Lung (tissue), 12 donors: ENCODE measurements around the gene THSD7A. TPM values are rescaled to one million over a fixed set of nuclear protein-coding genes. Genes with fewer than 3 reads are reported as not detected.

Experiments used
- ATAC-seq: fragments of 200-7000 bp; cut with Tn5 transposase; one replicate; pipeline ENCODE4 v1.9.1; 2020; ENCODE audit warnings: moderate number of reproducible peaks; ENCODE audit not compliant: insufficient read depth, low FRiP score
- DNase-seq, 3 donors: peaks; one replicate each; pipeline ENCODE4 v3.0.0-alpha.2; 2013 to 2017
- H3K27ac ChIP-seq, 2 donors: one replicate each; pipeline ENCODE4 v1.5.1; 2013; ENCODE audit warnings: mild to moderate bottlenecking in 2 of 2, moderate library complexity in 2 of 2, control low read depth in 1 of 2, inconsistent platforms in 1 of 2, low read depth in 1 of 2, low read length in 1 of 2
- H3K27me3 ChIP-seq, 3 donors: one replicate each; pipeline ENCODE4 v1.5.1; 2013; ENCODE audit warnings: low read length in 2 of 3; ENCODE audit not compliant: control insufficient read depth in 3 of 3, insufficient read depth in 3 of 3
- H3K36me3 ChIP-seq, 4 donors: one replicate each; pipeline ENCODE4 v1.5.1; 2013; ENCODE audit warnings: low read length in 4 of 4, mild to moderate bottlenecking in 1 of 4, moderate library complexity in 1 of 4; ENCODE audit not compliant: control insufficient read depth in 4 of 4, insufficient read depth in 4 of 4
- H3K4me1 ChIP-seq, 5 donors: one replicate each; pipeline ENCODE4 v1.5.1; 2013; ENCODE audit warnings: low read length in 5 of 5, mild to moderate bottlenecking in 2 of 5, moderate library complexity in 1 of 5; ENCODE audit not compliant: control insufficient read depth in 5 of 5, insufficient read depth in 5 of 5
- H3K4me3 ChIP-seq: one replicate; pipeline ENCODE4 v1.5.1; 2013; ENCODE audit warnings: mild to moderate bottlenecking, control low read depth, moderate library complexity
- H3K9ac ChIP-seq, 2 donors: one replicate each; pipeline ENCODE4 v1.5.1; 2013; ENCODE audit warnings: low read length in 2 of 2, control low read depth in 1 of 2; ENCODE audit not compliant: insufficient read depth in 1 of 2
- H3K9me3 ChIP-seq, 4 donors: one replicate each; pipeline ENCODE4 v1.5.1; 2013; ENCODE audit warnings: low read length in 3 of 4, mild to moderate bottlenecking in 1 of 4, moderate library complexity in 1 of 4; ENCODE audit not compliant: control insufficient read depth in 4 of 4, insufficient read depth in 3 of 4
- WGBS, 2 donors: extraction: QIAGEN DNeasy Blood & Tissue Kit; methylation state at CpG; one replicate each; pipeline ENCODE4 v1.1.7; 2013; 5-methylcytosine and 5-hydroxymethylcytosine counted together
- polyA plus RNA-seq, 2 donors: library from polyadenylated mRNA; stranded (reverse); fragments of 200-250 nt; gene quantifications; one replicate each; pipeline ENCODE4 v1.2.1, GENCODE V29; 2013
- total RNA-seq, 2 donors: library from RNA; depleted of rRNA in 1 of 2; stranded (reverse); fragments of >200 nt in 1 of 2; gene quantifications; one replicate each; pipeline ENCODE4 v1.2.1, GENCODE V29; 2014 to 2021
- TF ChIP-seq, protein P1 (sequence below): IDR thresholded peaks from 2 replicates; pipeline ENCODE4 v1.5.1; 2012; ENCODE audit warnings: mild to moderate bottlenecking; ENCODE audit errors: control extremely low read depth, extremely low read depth
- donor health status: control.
- donor health status: control.
- donor health status: Bipolar disorder and iron deficiency.
- donor health status: healthy.
- donor health status: DM: yes; HTN: yes; CAD: no.

Gene THSD7A
- total and polyA plus RNA-seq, 4 donors: 0.53 to 12.1 (median 4.5) TPM

DNA sequence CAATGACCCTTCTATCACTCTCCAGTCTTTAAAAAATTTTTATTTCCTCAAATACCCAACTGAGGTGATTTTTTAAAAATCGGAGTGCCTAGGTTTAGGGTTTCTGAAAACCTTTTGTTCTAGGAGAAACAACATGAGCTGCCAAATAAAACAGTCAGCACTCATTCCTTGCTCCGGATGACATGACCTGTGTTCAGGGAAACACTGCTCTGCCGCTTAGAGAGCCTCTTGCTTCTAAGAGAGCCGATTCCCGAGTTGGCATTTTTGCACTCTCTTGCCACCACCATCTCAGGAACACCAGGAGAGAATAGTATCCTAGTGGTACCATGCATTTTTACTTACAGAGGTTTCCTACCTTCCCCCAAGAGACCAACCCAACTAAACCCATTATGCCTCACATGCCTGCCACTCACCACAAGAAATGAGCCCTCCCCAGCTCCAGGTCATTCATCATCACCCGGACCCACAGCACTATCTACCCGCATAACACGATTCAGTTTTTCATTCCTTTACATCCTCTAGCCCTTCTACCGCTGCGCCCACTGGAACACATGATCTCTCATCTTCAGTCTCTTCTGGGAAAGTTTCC, 365.4 kb downstream of the THSD7A start:
- Histone ChIP-seq H3K4me1 (peaks cover 0 to 2% (median 0%) of the 10 kb centered on the region in 5 donors), H3K27ac (no peak overlapping the region), H3K4me3 (no peak overlapping the region), H3K9ac (no peak overlapping the region), H3K9me3 (no peaks in the 10 kb centered on the region), H3K36me3 (no peaks in the 10 kb centered on the region), H3K27me3 (no peaks in the 10 kb centered on the region)
- DNase-seq (no peak), ATAC-seq (no peak)
- WGBS, 2 donors: 83 to 95% methylated on average over 10 of the region's 10 CpGs
- TF ChIP-seq, protein P1, sequence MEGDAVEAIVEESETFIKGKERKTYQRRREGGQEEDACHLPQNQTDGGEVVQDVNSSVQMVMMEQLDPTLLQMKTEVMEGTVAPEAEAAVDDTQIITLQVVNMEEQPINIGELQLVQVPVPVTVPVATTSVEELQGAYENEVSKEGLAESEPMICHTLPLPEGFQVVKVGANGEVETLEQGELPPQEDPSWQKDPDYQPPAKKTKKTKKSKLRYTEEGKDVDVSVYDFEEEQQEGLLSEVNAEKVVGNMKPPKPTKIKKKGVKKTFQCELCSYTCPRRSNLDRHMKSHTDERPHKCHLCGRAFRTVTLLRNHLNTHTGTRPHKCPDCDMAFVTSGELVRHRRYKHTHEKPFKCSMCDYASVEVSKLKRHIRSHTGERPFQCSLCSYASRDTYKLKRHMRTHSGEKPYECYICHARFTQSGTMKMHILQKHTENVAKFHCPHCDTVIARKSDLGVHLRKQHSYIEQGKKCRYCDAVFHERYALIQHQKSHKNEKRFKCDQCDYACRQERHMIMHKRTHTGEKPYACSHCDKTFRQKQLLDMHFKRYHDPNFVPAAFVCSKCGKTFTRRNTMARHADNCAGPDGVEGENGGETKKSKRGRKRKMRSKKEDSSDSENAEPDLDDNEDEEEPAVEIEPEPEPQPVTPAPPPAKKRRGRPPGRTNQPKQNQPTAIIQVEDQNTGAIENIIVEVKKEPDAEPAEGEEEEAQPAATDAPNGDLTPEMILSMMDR: no peak

DNA sequence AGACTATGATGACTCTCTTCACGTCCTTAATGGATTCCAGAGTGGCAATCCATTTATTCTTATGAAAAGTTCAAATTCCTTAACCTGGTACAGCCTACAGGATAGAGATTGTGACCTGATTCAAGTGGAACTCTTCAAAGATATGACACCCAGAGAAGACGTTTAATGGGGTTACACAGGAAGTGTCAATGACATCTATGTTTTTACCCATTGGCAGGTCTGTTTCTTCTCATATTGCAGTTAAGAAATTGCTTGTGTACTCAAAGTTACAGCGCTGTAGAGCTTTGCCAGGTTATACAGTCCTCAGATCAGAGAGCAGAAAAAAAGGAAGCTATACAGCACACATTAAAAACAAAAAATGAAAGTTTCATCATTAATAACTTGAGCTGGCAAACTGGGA, 367.4 kb downstream of the THSD7A start:
- TF ChIP-seq, protein P1: no peak
- H3K4me1 ChIP-seq: peaks cover 0 to 2% (median 0%) of the 10 kb centered on the region in 5 donors
- 65 to 74% methylated on average over 3 of the region's 3 CpGs for WGBS, 2 donors
- H3K9ac ChIP-seq: no peak overlapping the region
- no peaks in the 10 kb centered on the region for H3K27me3 ChIP-seq
- H3K4me3 ChIP-seq: no peak overlapping the region
- peak in 1 of 3 donors; percentile 54 for DNase-seq
- peaks cover 0 to 5% (median 0%) of the 10 kb centered on the region in 4 donors for H3K36me3 ChIP-seq
- no peak for ATAC-seq
- no peak overlapping the region for H3K27ac ChIP-seq
- no peaks in the 10 kb centered on the region for H3K9me3 ChIP-seq

DNA sequence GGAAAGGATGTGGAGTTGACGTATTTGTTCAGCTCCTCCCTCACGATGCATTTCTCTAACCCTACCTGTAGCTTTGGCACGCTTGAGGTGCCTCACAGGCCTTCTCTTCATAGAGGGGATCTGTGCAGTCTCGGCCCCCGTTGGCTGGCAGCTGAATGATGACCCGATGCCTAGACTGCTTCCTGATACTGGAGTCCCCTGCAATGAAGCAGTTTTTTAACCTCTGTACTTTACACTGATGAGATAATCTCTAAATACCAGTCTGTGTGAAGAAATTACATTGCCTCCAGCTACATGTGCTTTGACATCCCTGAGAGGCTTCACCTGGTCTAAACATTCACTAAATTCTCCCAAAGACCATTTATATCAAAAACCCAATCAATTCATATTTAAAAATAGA, 370.1 kb downstream of the THSD7A start:
- Histone ChIP-seq H3K27ac (no peak overlapping the region), H3K36me3 (peaks cover 0 to 5% (median 0%) of the 10 kb centered on the region in 4 donors), H3K4me1 (peaks cover 0 to 2% (median 0%) of the 10 kb centered on the region in 5 donors), H3K9me3 (no peaks in the 10 kb centered on the region), H3K27me3 (no peaks in the 10 kb centered on the region), H3K4me3 (no peak overlapping the region), H3K9ac (no peak overlapping the region)
- WGBS, 2 donors: 89 to 91% methylated on average over 6 of the region's 6 CpGs
- TF ChIP-seq, protein P1: no peak
- ATAC-seq: no peak
- DNase-seq: no peak
